Gastrocnemius medialis (tissue), 4 donors: ENCODE measurements around the gene DOK1.

Experiments
- CTCF ChIP-seq, 5 experiments: fragments of 450-650 bp in 3 of 5; fragments of 200-600 bp in 2 of 5; sonication (generic) in 2 of 5; IDR thresholded peaks in 4 of 5; conservative IDR thresholded peaks in 1 of 5; 1 replicate in 4 of 5; 2 replicates in 1 of 5; pipeline ENCODE4 v1.5.1; 2016 to 2019; ENCODE audit warnings: antibody characterized with exemption in 5 of 5, mild to moderate bottlenecking in 3 of 5, moderate library complexity in 3 of 5
- POLR2A ChIP-seq, 2 donors: fragments of 450-650 bp; IDR thresholded peaks; one replicate each; pipeline ENCODE4 v1.6.1; 2017; ENCODE audit warnings: antibody characterized with exemption in 2 of 2, mild to moderate bottlenecking in 2 of 2, moderate library complexity in 2 of 2

- no peak for TF ChIP-seq CTCF (IDR thresholded peaks at IDR 0.05 in 4 of 5, conservative IDR thresholded peaks at IDR 0.05 in 1 of 5)
- no peak for TF ChIP-seq POLR2A (IDR thresholded peaks at IDR 0.05)
Measured at GRCh38 chr2:74515981-74516633, 38.4 kb upstream of the DOK1 start.
